Measurements from ENCODE around the gene ALCAM. TPM values are rescaled to one million over a fixed set of nuclear protein-coding genes. Genes with fewer than 3 reads are reported as not detected.
"Not testable (repeated sequence)": the region's sequence is repeated elsewhere in the genome, so short reads cannot be mapped to it uniquely, and the experiment has no call there.

Gene ALCAM
- polyA plus RNA-seq, 3 donors, result 114 to 122 (median 116) TPM

DNA sequence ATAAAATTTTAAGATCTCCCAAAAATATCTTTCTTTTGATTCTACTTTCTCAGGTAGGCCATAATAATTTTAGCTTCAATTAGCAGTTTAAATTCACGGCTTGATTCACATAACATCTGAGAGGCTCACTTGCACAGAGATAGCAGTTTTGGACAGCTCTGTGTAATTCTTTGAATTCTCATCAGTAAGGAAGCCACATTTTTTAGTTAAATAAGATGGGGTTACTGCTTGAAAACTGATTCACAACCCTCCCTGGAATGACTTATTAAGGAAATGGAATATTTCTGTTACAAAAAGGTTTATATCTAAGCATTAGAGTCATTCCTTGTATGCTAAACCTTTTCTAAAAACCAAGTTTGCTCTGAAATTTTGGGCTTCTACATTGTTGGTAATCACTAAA is 212.7 kb downstream of the ALCAM start:
- DNase-seq, result no peak

- DNase-seq, result no peak
Measured at GRCh38 chr3:105580296-105580965, 213.7 kb downstream of the ALCAM start.

DNA sequence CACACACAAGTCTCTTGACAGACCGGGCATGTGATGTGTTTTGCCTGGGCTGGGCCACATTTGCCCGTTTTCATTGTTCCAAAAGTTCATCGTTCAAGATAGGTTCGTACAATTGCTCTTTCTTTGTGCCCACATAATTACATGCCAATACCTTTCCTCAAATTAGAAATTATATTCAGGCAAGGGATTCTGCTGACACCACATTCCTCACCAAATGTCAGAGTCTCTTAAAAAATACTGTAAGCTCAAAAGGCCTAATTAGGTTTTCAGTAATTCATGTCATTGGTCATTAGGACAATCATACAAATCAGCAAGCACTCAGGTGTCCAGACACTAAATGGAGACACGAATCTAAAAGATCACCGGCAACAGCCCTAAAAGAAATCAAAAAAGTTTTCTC is 215.3 kb downstream of the ALCAM start:
- no peak for DNase-seq

- no peak for DNase-seq
Measured at GRCh38 chr3:105584003-105584790, 217.5 kb downstream of the ALCAM start.

- DNase-seq, result no peak
Measured at GRCh38 chr3:105593315-105593714, 226.6 kb downstream of the ALCAM start.

DNA sequence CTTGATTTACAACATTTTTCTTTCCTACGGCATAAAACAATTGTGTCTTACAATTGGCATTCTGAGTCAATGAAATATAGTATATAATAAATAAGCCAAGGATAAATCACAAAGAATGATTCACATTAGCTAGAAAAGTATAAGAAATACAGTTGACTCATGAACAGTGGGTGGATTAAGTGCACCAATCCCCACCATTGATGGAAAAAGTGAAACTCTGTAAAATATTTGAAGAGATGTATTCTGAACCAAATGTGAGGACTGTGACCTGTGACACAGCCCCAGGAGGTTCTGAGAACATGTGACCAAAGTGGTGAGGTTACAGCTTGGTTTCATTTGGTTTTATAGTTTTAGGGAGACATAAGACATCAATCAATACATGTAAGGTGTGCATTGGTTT is 227.5 kb downstream of the ALCAM start:
- no peak for DNase-seq

GRCh38 chr3:105598042-105598796 is 231.5 kb downstream of the ALCAM start:
- DNase-seq, result no peak

DNA sequence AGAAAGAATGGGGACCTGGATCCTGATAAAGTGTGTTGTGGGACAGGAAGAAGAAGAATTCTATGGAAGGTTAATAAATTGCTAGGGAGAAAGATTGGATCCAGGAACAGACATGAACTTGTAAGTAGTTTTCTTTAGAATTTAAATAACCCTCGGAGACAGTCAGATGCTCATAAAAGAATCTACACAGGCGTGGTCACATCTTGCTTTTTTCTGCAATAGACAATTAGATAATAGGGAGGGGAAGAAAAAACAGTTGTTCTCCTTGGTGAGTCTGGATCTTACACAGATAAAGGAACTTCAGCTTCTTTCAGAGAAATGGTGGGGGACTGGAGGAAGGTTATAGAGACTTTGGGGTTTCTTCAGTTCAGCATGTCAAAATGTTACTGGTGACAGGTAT is 232.6 kb downstream of the ALCAM start:
- no peak for DNase-seq

DNA sequence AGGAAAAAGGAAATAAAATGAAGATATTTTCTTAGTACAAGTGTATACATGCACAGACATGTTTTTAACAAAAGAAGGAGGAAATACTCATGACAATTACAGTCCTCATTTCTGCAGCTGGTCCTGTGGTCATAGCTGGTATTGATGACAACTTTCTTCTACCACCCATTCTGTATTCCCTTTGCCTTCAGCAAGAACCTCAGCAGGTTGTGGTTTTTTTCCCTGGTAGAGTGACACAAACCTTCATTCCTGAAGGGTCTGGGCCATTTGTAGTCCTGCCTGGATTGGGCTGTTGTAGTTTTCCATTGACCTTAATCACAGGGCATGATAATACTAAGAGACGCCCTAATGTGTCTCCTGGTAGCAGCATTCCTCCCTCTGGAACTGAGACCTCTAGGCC is 235.0 kb downstream of the ALCAM start:
- not testable (repeated sequence) for DNase-seq

DNA sequence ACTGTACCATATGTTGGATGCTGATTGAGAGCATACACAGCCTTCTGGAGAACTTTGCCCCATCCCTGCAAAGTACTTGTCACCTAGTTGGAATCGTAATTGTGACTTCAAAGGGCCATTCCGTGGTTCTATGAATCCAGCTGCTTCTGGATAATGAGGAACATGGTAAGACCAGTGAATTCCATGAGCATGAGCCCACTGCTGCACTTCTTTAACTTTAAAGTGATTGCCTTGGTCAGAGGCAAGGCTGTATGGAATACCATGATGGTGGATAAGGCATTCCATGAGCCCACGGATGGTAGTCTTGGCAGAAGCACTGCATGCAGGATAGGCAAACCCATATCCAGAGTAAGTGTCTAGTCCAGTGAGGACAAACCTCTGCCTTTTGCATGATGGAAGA is 235.6 kb downstream of the ALCAM start:
- not testable (repeated sequence) for DNase-seq

- DNase-seq, result not testable (repeated sequence)
Measured at GRCh38 chr3:105603516-105603915, 236.8 kb downstream of the ALCAM start.

GRCh38 chr3:105606016-105606415 is 239.3 kb downstream of the ALCAM start:
- no peak for DNase-seq

DNA sequence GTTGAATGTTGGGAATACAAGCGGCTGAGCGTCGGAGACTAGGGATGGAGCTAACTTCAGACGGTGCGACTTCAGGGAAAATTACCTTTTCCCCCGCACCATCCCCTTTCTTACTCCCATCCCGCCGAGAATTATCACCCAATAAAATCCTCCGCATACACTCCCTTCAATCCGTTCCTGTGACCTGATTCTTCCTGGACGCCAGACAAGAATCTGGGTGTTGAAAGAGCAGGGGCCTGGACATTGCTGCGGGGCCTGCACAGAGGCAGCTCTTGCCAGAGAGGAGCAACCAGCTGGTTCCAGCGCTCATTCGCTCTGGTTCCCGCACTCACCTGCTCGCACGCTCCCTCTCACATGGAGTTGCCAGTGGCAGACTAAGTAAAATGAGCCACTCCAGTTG is 241.9 kb downstream of the ALCAM start:
- DNase-seq, result no peak

DNA sequence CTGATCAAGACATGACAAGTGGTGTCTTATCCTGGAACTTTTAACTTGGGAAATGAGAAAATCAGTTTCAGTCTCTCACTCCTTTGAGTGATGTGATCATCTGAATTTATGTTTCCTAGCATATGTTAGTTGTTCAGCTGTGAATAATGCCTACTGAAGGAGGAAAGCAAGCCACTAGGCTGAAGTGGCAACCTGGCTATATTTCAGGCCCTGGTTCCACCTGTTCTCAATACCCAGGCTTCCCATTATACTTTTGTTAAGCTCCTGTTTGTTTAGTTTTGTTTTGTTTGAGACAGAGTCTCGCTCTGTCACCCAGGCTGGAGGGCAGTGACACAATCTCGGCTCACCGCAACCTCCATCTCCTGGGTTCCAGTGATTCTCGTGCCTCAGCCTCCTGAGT is 243.8 kb downstream of the ALCAM start:
- DNase-seq, result no peak

DNA sequence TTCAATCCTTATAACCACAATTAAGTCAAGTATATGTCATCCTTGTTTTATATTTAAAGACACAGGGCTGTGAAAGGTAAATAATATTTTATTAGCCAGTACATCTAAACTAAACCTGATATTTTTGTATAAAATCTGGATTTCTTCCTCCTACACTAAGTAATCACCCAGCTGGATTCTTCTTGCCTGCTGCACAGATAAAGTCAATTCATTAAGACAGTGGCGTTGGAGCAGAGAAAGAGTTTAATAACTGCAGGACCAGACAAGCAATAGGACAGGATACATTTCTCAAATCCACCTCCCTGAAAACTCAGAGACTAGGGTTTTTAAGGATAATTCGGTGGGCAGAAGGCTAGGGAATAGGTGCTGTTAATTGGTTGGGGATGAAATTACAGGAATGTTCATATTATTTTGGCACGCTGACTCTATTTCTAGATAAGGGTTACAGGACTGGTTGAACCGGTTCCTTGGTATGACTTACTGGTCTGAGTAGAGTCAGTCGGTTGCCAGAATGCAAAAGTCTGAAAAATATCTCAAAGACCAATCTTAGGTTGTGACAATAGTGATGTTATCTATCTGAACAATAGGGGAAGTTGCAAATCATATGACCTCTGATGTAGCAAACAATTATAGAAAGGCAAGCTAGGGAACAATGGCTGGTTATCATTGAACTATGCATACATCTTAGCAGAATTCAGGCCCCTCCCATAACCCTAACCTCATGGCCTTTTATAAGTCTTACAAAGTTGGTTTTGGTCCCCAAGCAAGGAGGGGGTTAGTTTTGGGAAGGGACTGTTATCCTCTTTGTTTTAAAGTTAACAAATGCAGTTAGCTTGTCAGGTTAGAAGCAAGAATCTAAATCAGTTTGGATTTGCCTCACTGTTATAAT is 244.8 kb downstream of the ALCAM start:
- DNase-seq, result peak; percentile 4

- DNase-seq, result no peak
Measured at GRCh38 chr3:105613120-105613519, 246.4 kb downstream of the ALCAM start.

- DNase-seq, result no peak
Measured at GRCh38 chr3:105614288-105615030, 247.8 kb downstream of the ALCAM start.

DNA sequence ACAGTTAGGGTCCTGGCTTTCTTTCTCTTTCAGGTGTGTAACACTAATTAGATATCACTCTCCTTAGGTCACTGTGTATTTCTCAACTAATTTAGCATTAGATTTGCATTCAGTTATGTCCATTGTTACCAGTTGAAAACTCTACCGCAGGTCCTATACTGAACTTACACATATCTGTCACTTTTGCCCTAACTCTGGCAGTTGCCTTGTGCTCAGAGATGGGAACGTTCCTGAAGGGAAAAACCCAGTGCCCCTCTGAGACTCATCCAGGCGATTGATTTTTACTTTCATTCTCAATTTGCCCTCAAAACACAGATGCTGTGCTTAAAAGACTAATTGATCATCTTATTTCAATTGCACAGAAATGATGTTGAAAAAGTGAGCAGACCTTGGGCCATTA is 249.1 kb downstream of the ALCAM start:
- no peak for DNase-seq

GRCh38 chr3:105616374-105617121 is 249.8 kb downstream of the ALCAM start:
- DNase-seq, result no peak

GRCh38 chr3:105618556-105618955 is 251.8 kb downstream of the ALCAM start:
- DNase-seq, result no peak
